Omental fat pad (tissue), 4 donors: ENCODE data around the gene COPS4. TPM values are rescaled to one million over a fixed set of nuclear protein-coding genes. Genes with fewer than 3 reads are reported as not detected.

Source experiments
- ATAC-seq: fragments of 150-250 bp; one replicate; pipeline ENCODE4 v1.9.1; 2016; ENCODE audit warnings: mild to moderate bottlenecking, moderate library complexity; ENCODE audit not compliant: low FRiP score
- DNase-seq: peaks from one replicate; pipeline ENCODE4 v3.0.0-alpha.2; 2019; ENCODE audit warnings: low spot score
- small RNA-seq: library from RNA; depleted of rRNA; stranded (forward); fragments of <200 nt; gene quantifications from one replicate; pipeline ENCODE3, GENCODE V24; 2016
- total RNA-seq, 4 donors: library from RNA; depleted of rRNA; stranded (reverse); fragments of >200 nt; gene quantifications; one replicate each; pipeline ENCODE4 v1.1.0, GENCODE V29; 2016
- TF ChIP-seq, protein P1 (sequence below), 3 donors: fragments of 450-650 bp; IDR thresholded peaks; one replicate each; pipeline ENCODE4 v1.5.1; 2016 to 2017; ENCODE audit warnings: antibody characterized with exemption in 3 of 3, mild to moderate bottlenecking in 3 of 3, moderate library complexity in 2 of 3

Gene COPS4
- total RNA-seq, 4 donors from 2014 or later: 30.3 to 47.1 (median 39.1) TPM

DNA sequence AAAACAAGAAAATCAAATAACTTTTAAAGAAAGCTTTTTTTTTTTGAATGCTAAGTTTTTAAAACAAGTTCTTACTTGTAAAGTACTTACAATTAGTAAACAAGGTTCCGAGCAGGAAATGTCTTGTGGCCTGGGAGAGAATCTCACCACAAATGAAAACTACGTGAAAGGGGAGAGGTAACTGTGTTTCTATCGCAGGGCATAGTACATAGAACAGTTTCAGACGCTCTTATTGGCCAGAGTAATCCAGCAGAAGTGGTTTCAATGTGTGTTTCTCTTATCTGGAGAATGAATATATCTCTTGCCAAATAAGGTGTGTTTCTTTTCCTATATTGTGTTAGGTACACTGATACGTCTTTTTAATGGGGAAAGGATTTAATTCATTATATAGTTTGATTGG, 79.6 kb downstream of the COPS4 start, which contains the start of gene PLAC8:
PLAC8 (minus strand) TSS at position 154 of the 400 bp plus-strand sequence. CDS start 6,808 bp downstream, outside the sequence.
- TF ChIP-seq, protein P1, sequence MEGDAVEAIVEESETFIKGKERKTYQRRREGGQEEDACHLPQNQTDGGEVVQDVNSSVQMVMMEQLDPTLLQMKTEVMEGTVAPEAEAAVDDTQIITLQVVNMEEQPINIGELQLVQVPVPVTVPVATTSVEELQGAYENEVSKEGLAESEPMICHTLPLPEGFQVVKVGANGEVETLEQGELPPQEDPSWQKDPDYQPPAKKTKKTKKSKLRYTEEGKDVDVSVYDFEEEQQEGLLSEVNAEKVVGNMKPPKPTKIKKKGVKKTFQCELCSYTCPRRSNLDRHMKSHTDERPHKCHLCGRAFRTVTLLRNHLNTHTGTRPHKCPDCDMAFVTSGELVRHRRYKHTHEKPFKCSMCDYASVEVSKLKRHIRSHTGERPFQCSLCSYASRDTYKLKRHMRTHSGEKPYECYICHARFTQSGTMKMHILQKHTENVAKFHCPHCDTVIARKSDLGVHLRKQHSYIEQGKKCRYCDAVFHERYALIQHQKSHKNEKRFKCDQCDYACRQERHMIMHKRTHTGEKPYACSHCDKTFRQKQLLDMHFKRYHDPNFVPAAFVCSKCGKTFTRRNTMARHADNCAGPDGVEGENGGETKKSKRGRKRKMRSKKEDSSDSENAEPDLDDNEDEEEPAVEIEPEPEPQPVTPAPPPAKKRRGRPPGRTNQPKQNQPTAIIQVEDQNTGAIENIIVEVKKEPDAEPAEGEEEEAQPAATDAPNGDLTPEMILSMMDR (IDR thresholded peaks at IDR 0.05): no peak
- ATAC-seq (no peak), DNase-seq (no peak)

DNA sequence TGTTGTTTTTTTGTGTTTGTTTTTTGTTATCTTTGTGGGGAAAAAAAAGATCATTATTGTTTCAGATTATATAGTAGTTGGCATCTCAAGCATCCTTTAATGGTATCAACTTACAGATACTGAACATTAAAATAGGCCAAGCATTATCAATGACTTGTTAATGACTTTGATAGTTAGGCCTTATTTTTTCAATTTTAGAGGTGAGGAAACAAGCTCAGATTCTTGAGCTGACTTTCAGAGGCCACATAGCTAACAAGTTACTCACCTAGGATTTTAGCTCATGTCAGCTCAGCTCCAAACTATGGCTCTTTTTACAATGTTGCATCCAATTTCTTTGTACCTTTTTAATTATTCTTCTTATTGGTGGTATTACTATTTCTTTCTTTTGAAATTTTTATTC, 80.0 kb downstream of the COPS4 start:
- DNase-seq: no peak
- no peak for ATAC-seq
- TF ChIP-seq, protein P1 (IDR thresholded peaks at IDR 0.05): no peak

- ATAC-seq (no peak), DNase-seq (no peak)
- TF ChIP-seq, protein P1 (IDR thresholded peaks at IDR 0.05): no peak
Measured at GRCh38 chr4:83115656-83116285, 80.8 kb downstream of the COPS4 start.

- no peak for DNase-seq
- no peak for ATAC-seq
Measured at GRCh38 chr4:83118869-83119268, 83.9 kb downstream of the COPS4 start.

GRCh38 chr4:83121246-83121645, 86.3 kb downstream of the COPS4 start:
- TF ChIP-seq, protein P1 (IDR thresholded peaks at IDR 0.05): no peak
- DNase-seq (no peak), ATAC-seq (no peak)

More at GRCh38 chr4:83118869-83119268, 83.9 kb downstream of the COPS4 start:
- TF ChIP-seq, protein P1 (IDR thresholded peaks at IDR 0.05): no peak

DNA sequence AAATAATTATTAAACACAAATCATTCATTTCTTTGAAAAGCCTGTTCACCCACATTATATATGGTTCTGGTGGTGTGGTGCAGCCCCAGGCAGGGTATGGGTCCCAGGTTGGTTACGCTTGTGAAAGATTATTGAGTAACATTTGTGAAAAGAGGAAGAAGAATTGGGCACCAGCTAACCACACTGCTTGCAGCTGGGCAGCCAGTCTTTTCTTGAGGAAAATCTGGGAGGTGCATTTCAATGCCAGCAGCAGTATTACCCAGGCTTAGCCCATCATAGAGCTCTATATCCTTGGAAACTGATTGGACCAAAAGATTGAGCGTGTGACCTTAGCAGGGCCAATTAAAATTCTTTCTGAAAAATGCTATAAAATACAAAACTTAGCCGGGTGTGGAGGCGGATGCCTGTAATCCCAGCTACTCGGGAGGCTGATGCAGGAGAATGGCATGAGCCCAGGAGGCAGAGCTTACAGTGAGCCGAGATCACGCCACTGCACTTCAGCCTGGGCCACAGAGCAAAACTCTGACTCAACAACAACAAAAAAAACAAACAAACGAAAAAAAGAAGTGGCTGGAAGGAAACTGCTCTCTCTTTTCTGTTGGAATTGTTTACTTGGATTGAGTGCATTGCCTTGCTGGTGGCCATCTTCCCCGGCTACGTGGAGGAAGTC, 89.3 kb downstream of the COPS4 start:
- DNase-seq: no peak
- TF ChIP-seq, protein P1 (IDR thresholded peaks at IDR 0.05): no peak
- no peak for ATAC-seq

Small RNA genes lying within 50 kb of the gene (small RNA-seq; reads per million reads assigned to genes)
- gene RNU6-615P: not detected

Other genes starting within 250 kb of the COPS4 start
- gene SCD5, start 236.4 kb upstream of the COPS4 start, total RNA-seq: 10 to 100 TPM in 3 of 4 donors, 1 to 10 TPM in 1; 6.7 to 19.9 (median 13.5) TPM
- 100 to 1,000 TPM; 175 to 215 (median 183) TPM for gene SEC31A, start 144.0 kb upstream of the COPS4 start, total RNA-seq
- 10 to 100 TPM in 1 of 4 donors, 1 to 10 TPM in 3; 1.8 to 10.2 (median 2.9) TPM for gene THAP9, start 134.4 kb upstream of the COPS4 start, total RNA-seq
- gene LIN54, start 24.4 kb upstream of the COPS4 start, total RNA-seq: 10 to 100 TPM in 1 of 4 donors, 1 to 10 TPM in 3; 5.8 to 13.6 (median 7.7) TPM
- gene PLAC8, start 79.5 kb downstream of the COPS4 start, total RNA-seq: 1 to 10 TPM; 2.6 to 7.6 (median 3.9) TPM
- 10 to 100 TPM in 2 of 4 donors, 1 to 10 TPM in 2; 9.0 to 10.4 (median 9.8) TPM for gene COQ2, start 249.6 kb downstream of the COPS4 start, total RNA-seq